C4-2B (cell line): ENCODE results near the gene PASK.

Source experiments
- H3K27ac ChIP-seq: fragments of 450-650 bp; 2 replicates; pipeline ENCODE4 v1.5.1; 2017
- ZFX ChIP-seq: fragments of 450-650 bp; IDR thresholded peaks from 2 replicates; pipeline ENCODE4 v1.6.1; 2017
- TF ChIP-seq, protein P1 (sequence below): fragments of 450-650 bp; conservative IDR thresholded peaks from 2 replicates; pipeline ENCODE4 v1.5.1; 2017; ENCODE audit warnings: mild to moderate bottlenecking

PASK gene

DNA sequence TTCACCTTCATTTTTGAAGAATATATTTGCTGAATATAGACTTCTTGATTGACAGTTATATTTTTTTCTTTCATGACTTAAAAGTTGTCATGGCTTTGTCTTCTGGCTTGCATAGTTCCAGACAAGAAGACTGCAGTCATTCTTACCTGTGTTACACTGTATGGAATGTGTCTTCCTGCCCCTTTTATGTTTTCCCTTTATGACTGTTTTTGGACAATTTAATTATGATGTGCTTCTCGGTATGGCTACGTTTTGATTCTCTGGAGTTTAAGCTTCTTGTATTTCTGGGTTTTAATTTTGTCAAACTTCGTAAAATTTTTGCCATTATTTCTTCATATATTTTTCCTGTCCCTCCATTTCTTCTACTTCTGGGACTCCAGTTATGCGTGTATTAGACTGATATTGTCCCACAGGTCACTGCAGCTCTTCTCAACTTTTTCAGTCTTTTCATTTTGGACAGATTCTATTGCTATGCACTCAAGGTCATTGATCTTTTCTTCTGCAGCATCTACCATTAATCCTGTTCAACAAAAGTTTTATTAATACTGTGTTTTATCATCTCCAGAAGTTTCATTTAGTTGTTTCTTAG is 64.3 kb downstream of the PASK start:
- H3K27ac ChIP-seq: no peak overlapping the region
- TF ChIP-seq ZFX: no peak
- TF ChIP-seq, protein P1, sequence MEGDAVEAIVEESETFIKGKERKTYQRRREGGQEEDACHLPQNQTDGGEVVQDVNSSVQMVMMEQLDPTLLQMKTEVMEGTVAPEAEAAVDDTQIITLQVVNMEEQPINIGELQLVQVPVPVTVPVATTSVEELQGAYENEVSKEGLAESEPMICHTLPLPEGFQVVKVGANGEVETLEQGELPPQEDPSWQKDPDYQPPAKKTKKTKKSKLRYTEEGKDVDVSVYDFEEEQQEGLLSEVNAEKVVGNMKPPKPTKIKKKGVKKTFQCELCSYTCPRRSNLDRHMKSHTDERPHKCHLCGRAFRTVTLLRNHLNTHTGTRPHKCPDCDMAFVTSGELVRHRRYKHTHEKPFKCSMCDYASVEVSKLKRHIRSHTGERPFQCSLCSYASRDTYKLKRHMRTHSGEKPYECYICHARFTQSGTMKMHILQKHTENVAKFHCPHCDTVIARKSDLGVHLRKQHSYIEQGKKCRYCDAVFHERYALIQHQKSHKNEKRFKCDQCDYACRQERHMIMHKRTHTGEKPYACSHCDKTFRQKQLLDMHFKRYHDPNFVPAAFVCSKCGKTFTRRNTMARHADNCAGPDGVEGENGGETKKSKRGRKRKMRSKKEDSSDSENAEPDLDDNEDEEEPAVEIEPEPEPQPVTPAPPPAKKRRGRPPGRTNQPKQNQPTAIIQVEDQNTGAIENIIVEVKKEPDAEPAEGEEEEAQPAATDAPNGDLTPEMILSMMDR: no peak

DNA sequence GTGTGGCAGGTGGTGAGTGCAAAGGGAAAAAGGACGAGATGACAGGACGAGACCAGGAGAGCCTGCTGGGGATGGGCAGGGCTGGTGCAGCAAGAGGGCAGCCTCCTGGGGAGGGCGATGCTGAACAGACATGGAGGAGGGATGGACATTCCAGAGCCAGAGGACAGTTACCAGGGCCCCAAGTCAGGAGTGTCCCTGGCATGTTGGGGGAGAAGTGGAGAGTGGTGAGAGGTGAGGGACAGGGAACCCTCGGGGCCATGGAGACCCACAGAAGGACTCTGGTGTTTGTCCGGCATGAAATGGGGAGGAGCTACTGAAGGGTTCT is 66.2 kb downstream of the PASK start:
- H3K27ac ChIP-seq: no peak overlapping the region
- TF ChIP-seq, protein P1: no peak
- no peak for TF ChIP-seq ZFX

DNA sequence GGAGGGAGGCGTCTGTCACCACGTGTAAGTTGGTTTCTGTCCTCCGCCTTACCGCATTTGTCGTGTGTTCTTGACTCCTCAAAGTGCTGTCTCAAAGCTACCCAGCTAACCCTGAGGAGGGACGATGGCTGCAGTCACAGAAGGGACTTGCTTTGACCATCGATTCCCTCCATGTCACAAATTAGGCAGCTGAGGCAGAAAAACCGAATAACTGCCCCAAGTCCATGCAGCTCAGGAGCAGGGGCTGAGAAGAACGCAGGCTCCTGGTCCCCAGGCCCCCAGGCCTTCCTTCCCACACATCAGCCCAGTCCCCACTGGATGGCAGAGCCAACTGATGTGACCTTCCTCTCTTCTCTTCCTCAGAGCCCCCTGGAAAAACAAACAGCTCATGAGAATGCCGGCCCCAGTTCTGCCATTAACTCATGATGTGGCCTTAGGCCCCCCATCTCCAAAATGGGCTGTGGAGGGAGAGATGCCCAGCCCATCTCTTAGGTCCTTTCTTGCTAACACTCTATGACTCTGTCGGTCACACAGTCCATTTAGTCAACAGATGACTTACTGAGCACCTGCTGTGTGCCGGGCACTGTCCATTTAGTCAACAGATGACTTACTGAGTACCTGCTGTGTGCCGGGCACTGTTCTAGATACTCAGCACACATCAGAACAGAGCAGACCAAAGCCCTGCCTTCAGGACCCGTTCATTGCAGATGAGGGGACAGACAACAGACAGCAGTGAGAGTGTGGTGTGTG is 66.8 kb downstream of the PASK start:
- TF ChIP-seq ZFX: no peak
- TF ChIP-seq, protein P1: no peak
- no peak overlapping the region for H3K27ac ChIP-seq

DNA sequence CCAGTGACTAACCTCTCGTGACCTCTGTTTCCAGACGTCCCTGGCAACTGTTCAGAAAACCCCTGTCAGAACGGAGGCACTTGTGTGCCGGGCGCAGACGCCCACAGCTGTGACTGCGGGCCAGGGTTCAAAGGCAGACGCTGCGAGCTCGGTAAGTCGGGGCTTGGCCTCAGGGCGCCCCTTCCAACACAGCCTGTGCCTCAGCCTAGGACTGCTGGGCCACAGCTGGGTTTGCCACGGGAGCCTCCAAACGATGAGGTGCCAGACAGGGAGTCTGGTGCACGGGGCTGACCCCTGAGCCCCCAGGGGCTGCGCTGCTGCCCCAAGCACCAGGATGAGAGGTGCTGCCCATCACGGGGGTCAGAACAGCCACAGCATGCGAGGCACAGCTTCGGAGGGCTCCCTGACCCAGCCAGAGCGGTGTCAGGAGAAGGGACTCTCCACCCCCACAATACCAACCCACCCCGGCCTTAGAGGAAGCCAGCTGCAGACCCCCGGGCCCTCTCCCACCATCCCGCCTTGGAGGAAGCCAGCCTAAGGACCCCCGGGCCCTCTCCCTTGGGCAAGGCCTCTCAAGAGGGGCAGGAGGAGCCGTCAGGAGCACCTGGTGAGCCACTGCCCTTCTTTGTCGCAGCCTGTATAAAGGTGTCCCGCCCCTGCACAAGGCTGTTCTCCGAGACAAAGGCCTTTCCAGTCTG is 67.5 kb downstream of the PASK start:
- no peak overlapping the region for H3K27ac ChIP-seq
- TF ChIP-seq ZFX: no peak
- TF ChIP-seq, protein P1: no peak

DNA sequence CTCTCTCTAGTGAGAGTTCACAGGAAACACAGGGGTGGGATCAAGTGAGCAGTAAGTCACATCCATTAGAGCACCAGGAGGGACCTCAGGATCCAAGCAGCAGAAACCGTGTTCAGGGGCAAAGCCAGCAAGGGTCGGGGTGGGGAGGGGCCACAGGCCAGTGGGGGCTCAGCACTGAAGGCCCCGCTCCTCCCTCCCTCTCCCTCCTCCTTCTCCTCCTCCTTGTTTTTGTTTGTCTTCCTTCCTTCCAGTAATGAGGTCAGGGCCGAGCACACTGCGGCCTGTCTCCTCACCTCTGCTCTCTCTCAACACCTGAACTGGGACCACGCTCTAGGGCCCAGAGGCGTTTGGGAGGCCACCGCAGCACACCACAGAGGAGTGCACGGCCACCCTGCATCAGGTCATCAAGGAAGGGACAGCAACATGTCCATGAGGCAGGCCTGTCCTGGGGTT is 68.1 kb downstream of the PASK start:
- TF ChIP-seq ZFX: no peak
- TF ChIP-seq, protein P1: no peak

DNA sequence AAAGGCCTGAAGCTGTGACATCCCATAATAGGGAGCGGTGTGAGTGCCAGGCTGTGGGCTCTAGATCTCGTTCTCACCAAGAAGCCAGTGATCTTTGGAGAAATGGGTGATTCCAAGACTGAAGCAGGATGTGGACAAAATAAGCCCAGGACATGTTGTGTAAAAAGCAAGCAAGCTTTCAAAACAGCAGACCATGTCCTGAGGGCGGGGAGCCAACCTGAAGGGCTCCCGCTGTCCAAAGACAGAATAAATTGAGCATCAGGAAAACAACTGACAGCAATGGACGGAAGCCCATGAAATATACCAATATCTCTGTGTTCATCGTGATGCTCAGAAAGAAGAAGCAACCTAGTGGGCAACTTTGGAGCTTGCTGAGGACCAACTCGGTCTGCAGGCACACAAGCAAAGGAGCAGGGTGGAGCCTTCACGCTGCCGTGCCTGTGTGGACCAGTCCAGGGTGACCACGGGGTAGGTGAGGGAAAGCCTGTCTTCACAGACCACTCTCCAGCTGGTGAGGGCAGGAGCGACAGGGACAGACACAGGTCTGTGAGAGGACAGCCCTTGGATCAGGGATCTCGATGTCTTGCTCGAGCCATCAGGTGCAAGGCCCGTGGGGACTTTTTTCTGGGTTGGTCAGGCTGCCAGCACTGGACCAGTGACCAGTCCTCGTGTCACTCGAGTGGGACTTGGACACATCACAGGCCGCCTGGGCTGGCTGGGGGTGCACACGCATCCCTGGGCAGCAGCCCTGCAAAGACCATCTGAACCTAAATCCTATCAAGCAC is 68.7 kb downstream of the PASK start:
- H3K27ac ChIP-seq: no peak overlapping the region

More for the DNA sequence above, 68.1 kb downstream of the PASK start:
- no peak overlapping the region for H3K27ac ChIP-seq

More for the DNA sequence above, 68.7 kb downstream of the PASK start:
- TF ChIP-seq ZFX: no peak
- TF ChIP-seq, protein P1: no peak
